ENCODE data around the gene PPOX.

The PPOX gene

GRCh38 chr1:161198194-161198896 lies 32.1 kb downstream of the PPOX start:
- DNase-seq = peak; percentile 80

- peak; percentile 87 for DNase-seq
Observed at GRCh38 chr1:161198897-161199431, 32.7 kb downstream of the PPOX start, which contains the start of gene ADAMTS4. Gene ADAMTS4 (minus strand): TSS chr1:161199054. CDS start chr1:161198627, 427 bp downstream.

GRCh38 chr1:161199506-161200139 lies 33.4 kb downstream of the PPOX start:
- DNase-seq = peak; percentile 53

DNA sequence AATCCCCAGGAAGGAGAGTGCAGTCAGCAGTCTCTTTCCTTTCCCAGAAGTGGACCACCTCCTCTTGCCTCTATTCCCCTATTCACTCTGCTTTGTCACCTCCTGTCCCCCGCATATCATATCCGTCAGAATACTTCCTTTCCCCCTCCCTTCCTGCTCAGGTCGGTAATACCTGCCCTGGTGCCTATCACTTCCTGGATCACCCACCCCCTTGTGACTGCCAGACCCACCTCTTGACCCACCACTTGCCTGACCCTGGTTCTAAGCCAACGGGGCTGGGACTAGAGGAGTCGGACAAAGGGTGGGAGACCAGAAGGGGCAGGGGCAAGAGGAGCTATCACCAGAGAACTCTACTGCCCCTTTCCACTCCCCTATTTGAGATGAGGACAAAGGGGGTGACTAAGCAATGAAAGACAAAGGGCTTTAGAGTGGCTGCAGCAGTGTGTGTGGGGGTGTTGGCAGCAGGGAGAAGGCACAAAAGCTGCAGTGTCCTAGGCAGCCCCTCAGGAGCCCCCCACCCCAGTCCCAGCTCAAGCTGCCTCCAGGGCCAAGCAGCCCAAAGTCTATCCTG lies 34.3 kb downstream of the PPOX start:
- DNase-seq = peak; percentile 32

GRCh38 chr1:161200992-161201835 lies 35.0 kb downstream of the PPOX start:
- DNase-seq = peak; percentile 79

DNA sequence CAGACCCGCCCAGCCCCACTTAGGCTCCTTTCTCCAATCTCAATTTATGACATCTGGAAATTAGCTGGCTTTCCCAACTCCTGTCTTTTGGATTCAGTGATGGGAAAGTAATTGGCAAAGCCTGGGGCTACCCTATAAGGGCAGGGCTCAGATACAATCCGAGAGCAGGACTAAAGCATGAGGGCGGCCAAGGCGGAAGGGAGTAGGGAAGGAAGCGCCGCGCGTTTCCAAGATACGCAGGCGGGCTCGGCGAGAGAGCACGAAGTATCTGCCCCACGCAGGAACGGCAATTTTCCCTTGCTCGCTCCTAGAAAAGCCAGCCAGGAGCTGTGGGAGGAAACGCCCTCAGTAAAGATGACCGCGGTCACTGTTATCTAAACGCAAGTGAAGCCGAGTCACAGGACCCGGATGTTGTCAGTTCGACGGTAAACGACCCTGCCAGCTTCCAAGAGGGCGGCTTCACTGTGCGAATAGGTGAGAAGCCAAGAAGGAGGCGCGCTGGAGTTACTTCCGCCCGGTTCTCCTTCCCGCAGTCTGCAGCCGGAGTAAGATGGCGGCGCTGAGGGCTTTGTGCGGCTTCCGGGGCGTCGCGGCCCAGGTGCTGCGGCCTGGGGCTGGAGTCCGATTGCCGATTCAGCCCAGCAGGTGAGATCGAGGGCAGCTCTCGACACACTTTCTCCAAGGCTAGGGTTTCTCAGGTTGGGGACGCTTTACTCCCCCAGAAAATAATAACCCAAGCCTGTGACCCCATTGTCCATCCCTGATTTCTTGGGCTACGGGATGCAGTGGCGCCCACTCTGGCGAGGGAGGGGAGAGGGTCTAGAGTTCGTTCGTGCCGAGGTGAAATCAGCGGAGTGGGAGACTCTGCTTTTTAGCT lies 35.8 kb downstream of the PPOX start, which contains the start of gene NDUFS2:
TSS of gene NDUFS2 (plus strand) at position 532 of the 877 bp plus-strand sequence. CDS start at position 551, 19 bp downstream.
- peak; percentile 99 for DNase-seq

GRCh38 chr1:161206411-161207140 lies 40.4 kb downstream of the PPOX start:
- peak; percentile 12 for DNase-seq

GRCh38 chr1:161207173-161207572 lies 40.9 kb downstream of the PPOX start:
- DNase-seq = peak; percentile 26

DNA sequence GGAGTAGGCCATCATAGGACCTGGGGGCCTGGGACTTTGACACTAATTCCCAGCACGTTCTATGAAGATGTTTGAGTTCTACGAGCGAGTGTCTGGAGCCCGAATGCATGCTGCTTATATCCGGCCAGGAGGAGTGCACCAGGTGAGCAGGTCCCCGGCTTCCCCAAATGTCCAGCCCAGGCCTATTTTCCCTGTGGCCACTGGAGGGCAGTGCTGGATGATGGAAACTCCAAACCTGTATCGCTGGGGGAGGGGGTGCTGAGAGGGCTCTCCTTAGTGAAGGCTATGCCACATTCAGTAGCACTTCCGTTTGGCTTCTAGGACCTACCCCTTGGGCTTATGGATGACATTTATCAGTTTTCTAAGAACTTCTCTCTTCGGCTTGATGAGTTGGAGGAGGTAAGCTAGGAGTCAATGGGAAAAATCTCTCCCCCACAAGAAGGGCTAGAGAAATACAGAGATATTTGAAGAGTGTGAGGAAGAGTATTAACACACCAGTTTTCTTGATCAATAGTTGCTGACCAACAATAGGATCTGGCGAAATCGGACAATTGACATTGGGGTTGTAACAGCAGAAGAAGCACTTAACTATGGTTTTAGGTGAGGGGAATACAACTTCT lies 43.7 kb downstream of the PPOX start:
- no peak for DNase-seq

DNA sequence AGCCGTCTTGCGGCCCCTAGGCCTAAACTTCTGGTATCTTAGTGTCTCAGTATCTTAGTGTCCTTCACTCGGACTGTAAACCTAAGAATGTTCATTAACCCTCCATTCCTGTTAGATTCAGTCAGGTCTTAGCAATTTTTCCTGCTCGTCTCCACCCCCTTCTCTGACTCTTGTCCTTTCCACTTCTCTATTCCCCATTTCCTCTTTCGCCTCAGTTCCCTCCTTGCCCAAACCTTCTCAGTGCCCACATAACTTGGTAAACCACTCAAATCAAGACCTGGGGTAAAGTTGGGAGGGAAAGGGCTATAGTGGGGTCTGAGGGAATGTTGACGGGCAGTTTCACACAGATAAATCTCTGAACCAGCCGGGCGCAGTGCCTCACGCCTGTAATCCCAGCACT lies 48.1 kb downstream of the PPOX start:
- no peak for DNase-seq

DNA sequence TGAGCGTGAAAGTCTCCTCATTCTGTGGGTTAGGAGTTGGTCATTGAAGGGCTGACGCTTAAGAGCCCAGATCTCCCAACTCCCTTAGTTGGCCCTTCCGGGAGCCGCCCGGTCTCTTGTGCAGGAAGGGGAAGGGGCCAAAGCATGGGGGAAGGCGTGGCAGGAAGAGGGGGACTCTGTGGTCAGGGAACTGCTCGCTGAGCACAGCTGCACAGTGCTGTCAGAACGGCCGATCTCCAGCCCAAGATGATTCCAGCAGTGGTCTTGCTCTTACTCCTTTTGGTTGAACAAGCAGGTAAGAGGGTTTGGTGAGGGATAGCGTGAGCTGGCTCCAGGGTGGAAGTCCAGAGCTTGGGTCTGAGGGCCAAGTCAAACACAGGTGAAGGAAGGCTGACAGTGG lies 48.9 kb downstream of the PPOX start, which contains the start of gene FCER1G:
TSS of gene FCER1G (plus strand) at position 220 of the 400 bp plus-strand sequence. CDS start at position 247, 27 bp downstream.
- DNase-seq = no peak

DNA sequence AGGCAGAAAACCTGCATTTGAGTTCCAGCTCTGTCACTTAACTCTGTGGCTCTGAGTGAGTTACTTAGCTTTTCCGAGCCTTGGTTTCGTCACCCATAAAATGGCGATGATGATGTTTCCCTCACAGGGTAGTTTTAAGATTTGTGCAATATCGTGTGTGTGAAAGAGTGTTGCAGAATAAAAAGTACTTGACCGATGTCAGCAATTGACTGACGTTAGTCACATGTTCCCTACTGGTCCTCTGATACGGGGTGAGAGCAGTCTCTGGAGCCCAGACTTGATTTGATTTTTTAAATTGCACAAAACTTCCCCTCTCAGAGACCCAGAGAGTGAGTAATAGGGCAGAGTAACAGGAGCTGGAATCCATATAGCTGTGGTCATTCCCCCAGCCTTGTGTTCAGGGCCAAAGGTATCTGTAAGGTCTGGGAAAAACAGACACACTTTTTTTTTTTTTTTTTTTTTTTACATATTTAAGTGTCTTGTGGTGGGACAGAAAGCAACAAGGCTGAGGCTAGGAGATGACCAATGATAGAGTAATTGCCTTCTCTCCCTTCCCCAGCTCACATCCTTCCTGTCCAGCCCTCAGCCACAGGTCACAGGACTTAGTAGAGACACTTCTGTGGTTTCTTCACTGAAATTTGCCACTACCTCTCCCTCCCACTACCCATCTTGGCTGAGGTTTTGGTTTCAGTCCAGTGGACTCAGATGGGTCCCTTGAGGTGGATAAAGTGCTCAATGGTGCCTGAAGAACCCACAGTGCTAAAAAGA lies 50.9 kb downstream of the PPOX start:
- no peak for DNase-seq

DNA sequence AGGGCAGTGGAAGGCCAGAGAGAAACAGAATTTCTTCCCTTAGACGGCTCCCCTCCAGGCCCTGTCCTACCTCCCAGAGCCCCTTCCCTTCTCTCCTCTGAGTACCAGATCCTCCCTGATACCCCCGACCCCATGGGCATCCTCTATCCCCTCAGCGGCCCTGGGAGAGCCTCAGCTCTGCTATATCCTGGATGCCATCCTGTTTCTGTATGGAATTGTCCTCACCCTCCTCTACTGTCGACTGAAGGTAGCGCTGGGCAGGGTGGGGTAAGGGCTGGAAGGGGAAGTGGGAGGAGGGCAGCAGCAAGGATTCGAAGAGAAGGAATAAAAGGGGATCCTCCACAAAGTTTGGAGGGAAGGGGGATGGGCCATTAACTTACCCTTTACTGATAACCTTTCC lies 51.6 kb downstream of the PPOX start:
- no peak for DNase-seq

DNA sequence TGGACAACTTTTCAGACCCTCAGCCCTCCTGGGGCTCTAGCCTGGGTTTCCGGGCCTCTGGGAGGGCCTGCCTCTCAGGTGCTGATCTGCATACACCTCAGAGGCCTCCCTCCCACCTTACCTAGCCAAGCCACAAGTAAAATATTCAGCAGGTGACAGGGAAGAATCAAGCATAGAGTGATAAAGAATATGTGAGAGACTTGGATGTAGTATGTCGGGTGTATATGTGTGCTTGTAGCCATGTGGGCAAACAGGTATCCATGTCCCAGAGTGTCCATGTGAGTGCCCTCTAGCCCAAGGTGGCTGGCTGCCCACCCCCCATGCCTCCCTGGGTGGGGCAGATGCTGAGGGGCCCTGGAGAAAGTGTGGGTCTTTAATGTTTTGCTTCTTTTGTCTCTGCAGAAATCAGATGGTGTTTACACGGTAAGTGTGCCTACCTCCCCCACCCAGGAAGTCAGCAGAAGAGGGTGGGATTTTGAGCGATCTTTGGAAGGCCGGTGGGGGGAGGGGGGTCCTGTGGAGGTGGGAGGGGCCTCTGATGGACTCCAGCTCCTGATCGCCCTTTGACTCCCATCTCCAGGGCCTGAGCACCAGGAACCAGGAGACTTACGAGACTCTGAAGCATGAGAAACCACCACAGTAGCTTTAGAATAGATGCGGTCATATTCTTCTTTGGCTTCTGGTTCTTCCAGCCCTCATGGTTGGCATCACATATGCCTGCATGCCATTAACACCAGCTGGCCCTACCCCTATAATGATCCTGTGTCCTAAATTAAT lies 52.3 kb downstream of the PPOX start:
- no peak for DNase-seq

GRCh38 chr1:161219078-161219892 lies 53.1 kb downstream of the PPOX start:
- DNase-seq = no peak

- no peak for DNase-seq
Observed at GRCh38 chr1:161220002-161220401, 53.8 kb downstream of the PPOX start.
